Liver (tissue), 9 donors: Measurements from ENCODE around the gene DAPP1. TPM values are rescaled to one million over a fixed set of nuclear protein-coding genes. Genes with fewer than 3 reads are reported as not detected.

Experiments used
- DNase-seq: peaks from one replicate; pipeline ENCODE4 v3.0.0-alpha.2; 2017; ENCODE audit warnings: low spot score
- H3K27ac ChIP-seq, 2 donors: one replicate each; pipeline ENCODE4 v1.7.0; 2013; ENCODE audit warnings: inconsistent platforms in 2 of 2, low read length in 2 of 2, control low read depth in 1 of 2, low read depth in 1 of 2, mild to moderate bottlenecking in 1 of 2
- H3K27me3 ChIP-seq, 4 donors: one replicate each; pipeline versions ENCODE4 v1.6.1 to v1.7.0; 2013; ENCODE audit warnings: low read length in 3 of 4, inconsistent platforms in 1 of 4, mild to moderate bottlenecking in 1 of 4, moderate library complexity in 1 of 4; ENCODE audit not compliant: control insufficient read depth in 4 of 4, insufficient read depth in 4 of 4
- H3K36me3 ChIP-seq, 4 donors: one replicate each; pipeline versions ENCODE4 v1.6.1 to v1.7.0; 2013; ENCODE audit warnings: low read length in 3 of 4, mild to moderate bottlenecking in 3 of 4, low read depth in 1 of 4, moderate library complexity in 1 of 4; ENCODE audit not compliant: control insufficient read depth in 4 of 4, insufficient read depth in 3 of 4
- H3K4me1 ChIP-seq, 4 donors: one replicate each; pipeline versions ENCODE4 v1.6.1 to v1.7.0; 2013; ENCODE audit warnings: low read length in 3 of 4, mild to moderate bottlenecking in 3 of 4, moderate library complexity in 1 of 4; ENCODE audit not compliant: control insufficient read depth in 4 of 4, insufficient read depth in 4 of 4
- H3K4me3 ChIP-seq, 3 donors: one replicate each; pipeline versions ENCODE4 v1.6.1 to v1.7.0; 2013; ENCODE audit warnings: low read length in 3 of 3, control low read depth in 1 of 3, low read depth in 1 of 3, mild to moderate bottlenecking in 1 of 3
- H3K9ac ChIP-seq, 2 donors: one replicate each; pipeline ENCODE4 v1.7.0; 2013; ENCODE audit warnings: low read length in 2 of 2, mild to moderate bottlenecking in 2 of 2, moderate library complexity in 2 of 2, control low read depth in 1 of 2, low read depth in 1 of 2
- H3K9me3 ChIP-seq, 4 donors: one replicate each; pipeline versions ENCODE4 v1.6.1 to v1.7.0; 2013; ENCODE audit warnings: low read length in 3 of 4; ENCODE audit not compliant: control insufficient read depth in 4 of 4
- ATF3 ChIP-seq: IDR thresholded peaks from 2 replicates; pipeline ENCODE4 v1.6.1; 2016; ENCODE audit warnings: antibody characterized with exemption
- CTCF ChIP-seq: fragments of 150-350 bp; IDR thresholded peaks from 2 replicates; pipeline ENCODE4 v1.5.1; 2017; ENCODE audit warnings: improper control_type of control experiment, low read depth, low read length; ENCODE audit not compliant: missing input control
- EGR1 ChIP-seq, 2 donors: IDR thresholded peaks; 2 replicates each; pipeline ENCODE4 v1.6.1; 2016 to 2018; ENCODE audit warnings: antibody characterized with exemption in 2 of 2, low read depth in 2 of 2
- FOXA1 ChIP-seq: IDR thresholded peaks from 2 replicates; pipeline ENCODE4 v1.6.1; 2016; ENCODE audit warnings: antibody characterized with exemption
- FOXA2 ChIP-seq: IDR thresholded peaks from 2 replicates; pipeline ENCODE4 v1.6.1; 2016; ENCODE audit warnings: antibody characterized with exemption
- GABPA ChIP-seq, 2 donors: IDR thresholded peaks in 1 of 2; conservative IDR thresholded peaks in 1 of 2; 2 replicates each; pipeline ENCODE4 v1.6.1; 2016; ENCODE audit warnings: antibody characterized with exemption in 2 of 2, mild to moderate bottlenecking in 1 of 2, moderate library complexity in 1 of 2
- HNF4A ChIP-seq, 2 donors: conservative IDR thresholded peaks; 2 replicates each; pipeline ENCODE4 v1.6.1; 2016; ENCODE audit warnings: antibody characterized with exemption in 2 of 2, mild to moderate bottlenecking in 2 of 2
- HNF4G ChIP-seq: IDR thresholded peaks from 2 replicates; pipeline ENCODE4 v1.6.1; 2016; ENCODE audit warnings: antibody characterized with exemption
- JUND ChIP-seq, 2 donors: IDR thresholded peaks; 2 replicates each; pipeline ENCODE4 v1.6.1; 2016; ENCODE audit warnings: antibody characterized with exemption in 2 of 2
- MAX ChIP-seq: IDR thresholded peaks from 2 replicates; pipeline ENCODE4 v1.6.1; 2016; ENCODE audit warnings: antibody characterized with exemption
- NR2F2 ChIP-seq: IDR thresholded peaks from 2 replicates; pipeline ENCODE4 v1.6.1; 2016; ENCODE audit warnings: antibody characterized with exemption
- RAD21 ChIP-seq, 2 donors: IDR thresholded peaks; 2 replicates each; pipeline ENCODE4 v1.6.1; 2016; ENCODE audit warnings: antibody characterized with exemption in 2 of 2, mild to moderate bottlenecking in 2 of 2
- REST ChIP-seq: IDR thresholded peaks from 2 replicates; pipeline ENCODE4 v1.6.1; 2016; ENCODE audit warnings: antibody characterized with exemption, mild to moderate bottlenecking
- RXRA ChIP-seq, 2 donors: IDR thresholded peaks; 2 replicates each; pipeline ENCODE4 v1.6.1; 2017 to 2018; ENCODE audit warnings: antibody characterized with exemption in 2 of 2, mild to moderate bottlenecking in 1 of 2
- SP1 ChIP-seq: IDR thresholded peaks from 2 replicates; pipeline ENCODE4 v1.6.1; 2018; ENCODE audit warnings: antibody characterized with exemption, mild to moderate bottlenecking
- TAF1 ChIP-seq: conservative IDR thresholded peaks from 2 replicates; pipeline ENCODE4 v1.6.1; 2016; ENCODE audit warnings: antibody characterized with exemption, mild to moderate bottlenecking
- YY1 ChIP-seq: IDR thresholded peaks from 2 replicates; pipeline ENCODE4 v1.6.1; 2016; ENCODE audit warnings: antibody characterized with exemption, mild to moderate bottlenecking
- ZBTB33 ChIP-seq: IDR thresholded peaks from 2 replicates; pipeline ENCODE4 v1.6.1; 2016; ENCODE audit warnings: antibody characterized with exemption
- WGBS: extraction: QIAGEN DNeasy Blood & Tissue Kit; methylation state at CpG from one replicate; pipeline ENCODE4 v1.1.7; 2013; 5-methylcytosine and 5-hydroxymethylcytosine counted together
- polyA plus RNA-seq, 2 donors: library from polyadenylated mRNA; stranded (reverse) in 1 of 2; unstranded in 1 of 2; fragments of 200-250 nt in 1 of 2; fragments of >200 nt in 1 of 2; fragmentation: Nextera tagmentation in 1 of 2; extraction: Ambion mirVana in 1 of 2; gene quantifications; one replicate each; pipeline versions ENCODE4 v1.2.1 to v1.2.3, GENCODE V29; 2013 to 2015
- total RNA-seq, 2 donors: library from RNA; depleted of rRNA; stranded (reverse); fragments of >200 nt; gene quantifications; one replicate each; pipeline ENCODE4 v1.2.3, GENCODE V29; 2014
- donor health status: healthy.
- donor health status: healthy.
- donor health status: healthy.
- donor health status: healthy.
- donor health status: healthy.

DAPP1 gene
- total and polyA plus RNA-seq, 4 donors: 0.53 to 4.8 (median 0.91) TPM

GRCh38 chr4:99863804-99864203 is 47.2 kb downstream of the DAPP1 start:
- no peaks in the 10 kb centered on the region for H3K36me3 ChIP-seq
- H3K9me3 ChIP-seq: no peaks in the 10 kb centered on the region
- TF ChIP-seq YY1: no peak
- no peak for TF ChIP-seq EGR1 (IDR thresholded peaks at IDR 0.05; ENCODE audit: low read depth in 2 of 2)
- no peak for TF ChIP-seq MAX
- TF ChIP-seq ATF3: no peak
- no peak for TF ChIP-seq HNF4G
- TF ChIP-seq RXRA (IDR thresholded peaks at IDR 0.05): no peak
- TF ChIP-seq GABPA (IDR thresholded peaks at IDR 0.05 in 1 of 2, conservative IDR thresholded peaks at IDR 0.05 in 1 of 2): no peak
- TF ChIP-seq SP1: no peak
- TF ChIP-seq HNF4A (conservative IDR thresholded peaks at IDR 0.05): no peak
- TF ChIP-seq TAF1: no peak
- no peak for TF ChIP-seq ZBTB33
- TF ChIP-seq JUND (IDR thresholded peaks at IDR 0.05): no peak
- TF ChIP-seq CTCF: no peak
- no peak for TF ChIP-seq NR2F2
- no peak for TF ChIP-seq RAD21 (IDR thresholded peaks at IDR 0.05)
- no peak for TF ChIP-seq FOXA1
- no peak for TF ChIP-seq FOXA2
- no peak for TF ChIP-seq REST
- H3K27me3 ChIP-seq: peaks cover 0 to 2% (median 0%) of the 10 kb centered on the region in 4 donors
- H3K9ac ChIP-seq: no peak overlapping the region
- H3K27ac ChIP-seq: no peak overlapping the region
- H3K4me1 ChIP-seq: no peaks in the 10 kb centered on the region
- no peak overlapping the region for H3K4me3 ChIP-seq
- WGBS: 62% methylated on average over 3 of the region's 3 CpGs
- no peak for DNase-seq
